Right lobe of liver (tissue), 6 donors: ENCODE measurements around the gene ELF1. TPM values are rescaled to one million over a fixed set of nuclear protein-coding genes. Genes with fewer than 3 reads are reported as not detected.

Experiments
- ATAC-seq, 4 donors: fragments of 200-7000 bp; cut with Tn5 transposase; one replicate each; pipeline ENCODE4 v1.9.1; 2020; ENCODE audit warnings: mild to moderate bottlenecking in 4 of 4, moderate library complexity in 4 of 4
- DNase-seq, 3 donors: peaks; one replicate each; pipeline ENCODE4 v3.0.0-alpha.2; 2020
- H3K27ac ChIP-seq, 3 donors: fragments of 200-600 bp; one replicate each; pipeline ENCODE4 v1.8.0; 2022
- H3K27me3 ChIP-seq, 2 donors: fragments of 200-600 bp; one replicate each; pipeline ENCODE4 v1.8.0; 2022
- H3K36me3 ChIP-seq, 4 donors: fragments of 200-600 bp; sonication (generic) in 1 of 4; one replicate each; pipeline versions ENCODE4 v1.5.1 to v1.8.0; 2017 to 2022; ENCODE audit warnings: control low read depth in 1 of 4
- H3K4me1 ChIP-seq, 4 donors: fragments of 200-600 bp; sonication (generic) in 1 of 4; one replicate each; pipeline versions ENCODE4 v1.5.1 to v1.8.0; 2017 to 2022; ENCODE audit warnings: control low read depth in 1 of 4
- H3K4me3 ChIP-seq, 3 donors: fragments of 200-600 bp; one replicate each; pipeline ENCODE4 v1.8.0; 2022
- H3K9me3 ChIP-seq, 4 donors: fragments of 200-600 bp; sonication (generic) in 1 of 4; one replicate each; pipeline versions ENCODE4 v1.5.1 to v1.8.0; 2017 to 2022; ENCODE audit warnings: control low read depth in 1 of 4
- POLR2A ChIP-seq: fragments of 450-650 bp; IDR thresholded peaks from one replicate; pipeline ENCODE4 v1.6.1; 2017; ENCODE audit warnings: antibody characterized with exemption, mild to moderate bottlenecking
- WGBS: methylation state at CpG from one replicate; pipeline ENCODE4 v1.1.6; 2018; ENCODE audit warnings: low coverage, low lambda C conversion rate; ENCODE audit not compliant: insufficient coverage; ENCODE audit errors: missing lambda C conversion rate; 5-methylcytosine and 5-hydroxymethylcytosine counted together
- intact Hi-C, 2 donors: fragments of 100-400 bp; cut with DNase I; formaldehyde crosslinking; loops; one replicate each; pipeline versions ENCODE4 v1.11.2 to v1.14.1; 2022
- total RNA-seq, 6 experiments: library from RNA; depleted of rRNA in 2 of 6; stranded (reverse); fragments of >200 nt in 2 of 6; fragmentation: NEBNext Ultra II Directional in 3 of 6; extraction: Animal tissue kit (Norgen Biotek cat#: 25700) in 3 of 6; gene quantifications; one replicate each; pipeline versions ENCODE4 v1.1.0 to v1.2.4, GENCODE V29; 2016 to 2023
- TF ChIP-seq, protein P1 (sequence below), 4 donors: fragments of 200-600 bp in 3 of 4; fragments of 450-650 bp in 1 of 4; IDR thresholded peaks; one replicate each; pipeline versions ENCODE4 v1.5.1 to v1.8.0; 2016 to 2022; ENCODE audit warnings: antibody characterized with exemption in 4 of 4, mild to moderate bottlenecking in 2 of 4
- donor health status: DM: no; HTN: yes; CAD: no.
- donor health status: DM: no; HTN: no; CAD: no.
- donor health status: DM: no; HTN: no; CAD: no.
- donor health status: DM: no; HTN: yes; CAD: no.
- donor health status: DM: no; HTN: yes; CAD: no.

The ELF1 gene
- total RNA-seq, 6 experiments from 2014 or later = 24.1 to 35.4 (median 31.0) TPM

DNA sequence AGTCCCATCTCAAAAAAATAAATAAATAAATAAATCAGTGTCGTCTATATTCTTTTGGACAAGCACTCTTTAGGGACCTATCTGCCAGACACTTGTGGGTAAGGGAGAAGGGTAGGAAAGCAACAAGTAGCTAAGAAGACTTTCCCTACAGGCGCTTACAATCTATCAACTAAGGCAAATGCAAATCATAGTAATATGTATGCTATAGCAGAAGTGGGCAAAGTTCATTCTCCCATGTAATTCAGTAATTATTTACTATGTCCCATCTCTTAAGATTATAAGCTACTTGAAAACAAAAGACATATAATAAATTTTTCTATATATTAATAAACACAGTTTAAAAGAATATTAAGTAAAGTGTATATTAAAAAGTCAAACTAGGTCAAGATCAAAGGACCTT, 16.5 kb downstream of the ELF1 start:
- DNase-seq (no peak), ATAC-seq (no peak)
- intact Hi-C loops = no loop called here
- Histone ChIP-seq H3K36me3 (no peaks in the 10 kb centered on the region), H3K4me1 (peaks cover 0 to 34% (median 11%) of the 10 kb centered on the region in 4 donors), H3K27me3 (no peaks in the 10 kb centered on the region), H3K27ac (no peak overlapping the region), H3K9me3 (no peaks in the 10 kb centered on the region), H3K4me3 (no peak overlapping the region)
- 86% methylated on average over 2 of the region's 2 CpGs for WGBS
- TF ChIP-seq POLR2A = no peak
- TF ChIP-seq, protein P1, sequence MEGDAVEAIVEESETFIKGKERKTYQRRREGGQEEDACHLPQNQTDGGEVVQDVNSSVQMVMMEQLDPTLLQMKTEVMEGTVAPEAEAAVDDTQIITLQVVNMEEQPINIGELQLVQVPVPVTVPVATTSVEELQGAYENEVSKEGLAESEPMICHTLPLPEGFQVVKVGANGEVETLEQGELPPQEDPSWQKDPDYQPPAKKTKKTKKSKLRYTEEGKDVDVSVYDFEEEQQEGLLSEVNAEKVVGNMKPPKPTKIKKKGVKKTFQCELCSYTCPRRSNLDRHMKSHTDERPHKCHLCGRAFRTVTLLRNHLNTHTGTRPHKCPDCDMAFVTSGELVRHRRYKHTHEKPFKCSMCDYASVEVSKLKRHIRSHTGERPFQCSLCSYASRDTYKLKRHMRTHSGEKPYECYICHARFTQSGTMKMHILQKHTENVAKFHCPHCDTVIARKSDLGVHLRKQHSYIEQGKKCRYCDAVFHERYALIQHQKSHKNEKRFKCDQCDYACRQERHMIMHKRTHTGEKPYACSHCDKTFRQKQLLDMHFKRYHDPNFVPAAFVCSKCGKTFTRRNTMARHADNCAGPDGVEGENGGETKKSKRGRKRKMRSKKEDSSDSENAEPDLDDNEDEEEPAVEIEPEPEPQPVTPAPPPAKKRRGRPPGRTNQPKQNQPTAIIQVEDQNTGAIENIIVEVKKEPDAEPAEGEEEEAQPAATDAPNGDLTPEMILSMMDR (IDR thresholded peaks at IDR 0.05) = no peak

DNA sequence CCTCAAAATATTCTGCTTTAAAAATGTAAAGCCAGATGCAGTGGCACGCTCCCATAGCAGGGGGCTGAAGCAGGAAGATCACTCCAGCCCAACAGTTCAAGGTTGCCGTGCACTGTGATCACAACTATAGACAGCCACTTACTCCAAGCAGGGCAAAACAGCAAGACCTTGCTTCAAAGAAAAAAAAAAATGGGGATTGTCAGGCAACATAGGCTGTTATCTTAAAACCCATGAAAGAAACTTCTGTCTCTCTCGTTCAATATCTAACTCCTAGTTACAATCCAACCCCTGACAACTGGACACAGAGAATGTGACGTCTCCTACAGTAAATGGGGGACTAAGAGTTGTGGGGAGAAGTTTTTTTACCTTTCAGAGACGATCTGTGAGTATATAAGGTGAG, 17.4 kb downstream of the ELF1 start:
- no peak overlapping the region for H3K27ac ChIP-seq

DNA sequence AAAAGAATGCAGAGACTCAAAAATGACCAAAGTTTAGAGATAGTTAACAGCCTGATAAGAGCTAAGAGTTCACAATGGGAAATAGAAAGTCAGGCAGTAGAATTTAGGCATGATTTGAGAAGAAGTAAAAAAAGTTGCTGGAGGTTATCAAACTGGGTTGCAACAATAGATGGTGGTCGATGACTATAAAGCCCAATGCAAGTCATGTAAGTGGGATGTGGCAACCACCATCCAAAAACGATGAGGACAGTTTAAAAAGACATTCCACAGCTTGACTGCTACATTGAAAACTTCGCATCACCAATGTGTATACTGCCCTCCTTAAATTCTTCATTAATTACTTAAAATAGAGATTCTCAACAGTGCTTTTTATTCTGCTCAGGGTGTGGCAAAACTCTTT, 19.7 kb downstream of the ELF1 start:
- Histone ChIP-seq H3K36me3 (no peaks in the 10 kb centered on the region), H3K4me3 (no peak overlapping the region), H3K4me1 (peaks cover 0 to 26% (median 10%) of the 10 kb centered on the region in 4 donors), H3K9me3 (no peaks in the 10 kb centered on the region), H3K27me3 (no peaks in the 10 kb centered on the region), H3K27ac (no peak overlapping the region)
- intact Hi-C loops = no loop called here
- DNase-seq (no peak), ATAC-seq (no peak)
- TF ChIP-seq, protein P1 (IDR thresholded peaks at IDR 0.05) = no peak
- TF ChIP-seq POLR2A = no peak
- 43% methylated on average over 3 of the region's 3 CpGs for WGBS

More for the DNA sequence above, 17.4 kb downstream of the ELF1 start:
- TF ChIP-seq POLR2A = no peak
- TF ChIP-seq, protein P1 (IDR thresholded peaks at IDR 0.05) = no peak
- 65% methylated on average over 5 of the region's 5 CpGs for WGBS
- intact Hi-C loops = no loop called here
- H3K4me3 ChIP-seq = no peak overlapping the region
- no peak for ATAC-seq
- no peaks in the 10 kb centered on the region for H3K36me3 ChIP-seq
- H3K27me3 ChIP-seq = no peaks in the 10 kb centered on the region
- no peaks in the 10 kb centered on the region for H3K9me3 ChIP-seq
- no peak for DNase-seq
- H3K4me1 ChIP-seq = peaks cover 0 to 28% (median 9%) of the 10 kb centered on the region in 4 donors

DNA sequence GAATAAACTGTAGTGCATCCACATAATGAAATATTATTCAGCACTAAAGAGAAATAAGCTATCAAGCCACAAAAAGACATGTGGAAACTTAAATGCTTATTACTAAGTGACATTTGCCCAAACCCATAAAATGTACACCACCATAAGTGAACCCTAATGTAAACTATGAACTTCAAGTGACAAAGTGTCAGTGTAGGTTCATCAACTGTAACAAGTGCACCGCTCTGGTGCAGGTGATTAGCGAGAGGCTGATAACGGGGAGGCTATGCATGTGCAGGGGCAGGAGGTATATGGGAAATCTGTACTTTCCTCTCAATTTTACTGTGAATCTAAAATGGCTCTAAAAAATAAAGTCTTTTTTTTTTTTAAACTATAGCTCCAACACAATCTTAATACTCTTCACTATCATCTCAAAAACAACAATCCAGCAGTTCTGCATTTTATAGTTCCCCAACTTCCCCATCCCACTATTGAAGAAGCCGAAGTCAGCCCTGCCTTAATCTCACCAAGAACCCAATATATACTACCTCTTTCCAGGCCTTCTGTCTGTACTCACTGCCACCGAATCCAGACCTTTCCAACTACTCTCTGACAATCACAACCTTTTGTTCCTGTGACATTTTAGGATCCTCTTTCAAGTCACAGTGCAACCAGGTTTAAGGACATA, 22.6 kb downstream of the ELF1 start:
- TF ChIP-seq, protein P1 (IDR thresholded peaks at IDR 0.05) = no peak
- no peak for TF ChIP-seq POLR2A
- H3K36me3 ChIP-seq = no peaks in the 10 kb centered on the region
- 85% methylated on average over 5 of the region's 5 CpGs for WGBS
- peaks cover 0 to 26% (median 10%) of the 10 kb centered on the region in 4 donors for H3K4me1 ChIP-seq
- H3K4me3 ChIP-seq = no peak overlapping the region
- no peak overlapping the region for H3K27ac ChIP-seq
- intact Hi-C loops = no loop called here
- no peaks in the 10 kb centered on the region for H3K27me3 ChIP-seq
- no peak for DNase-seq
- no peaks in the 10 kb centered on the region for H3K9me3 ChIP-seq
- ATAC-seq = peak in 2 of 4 donors; percentile 14 to 33
